ENCODE data around the gene BACH2. TPM values are rescaled to one million over a fixed set of nuclear protein-coding genes. Genes with fewer than 3 reads are reported as not detected.
"Not testable (repeated sequence)": the region's sequence is repeated elsewhere in the genome, so short reads cannot be mapped to it uniquely, and the experiment has no call there.

Gene BACH2
- total RNA-seq, 1 donor from 2014 or later, result 0.76 TPM

GRCh38 chr6:90180526-90180925 is 116.1 kb downstream of the BACH2 start:
- no peak for ATAC-seq

- no peak for ATAC-seq
Measured at GRCh38 chr6:90179190-90180169, 117.2 kb downstream of the BACH2 start.

GRCh38 chr6:90178384-90178855 is 118.2 kb downstream of the BACH2 start:
- ATAC-seq, result no peak

- no peak for ATAC-seq
Measured at GRCh38 chr6:90177544-90178383, 118.9 kb downstream of the BACH2 start.

GRCh38 chr6:90175627-90176538 is 120.8 kb downstream of the BACH2 start:
- ATAC-seq, result peak; percentile 98

- no peak for ATAC-seq
Measured at GRCh38 chr6:90173262-90173925, 123.2 kb downstream of the BACH2 start.

GRCh38 chr6:90170601-90171000 is 126.0 kb downstream of the BACH2 start:
- no peak for ATAC-seq

GRCh38 chr6:90169374-90169773 is 127.3 kb downstream of the BACH2 start:
- ATAC-seq, result no peak

GRCh38 chr6:90168693-90169131 is 127.9 kb downstream of the BACH2 start:
- ATAC-seq, result no peak

- no peak for ATAC-seq
Measured at GRCh38 chr6:90167514-90168379, 128.9 kb downstream of the BACH2 start.

GRCh38 chr6:90166155-90166924 is 130.3 kb downstream of the BACH2 start:
- ATAC-seq, result not testable (repeated sequence)

- no peak for ATAC-seq
Measured at GRCh38 chr6:90162648-90163387, 133.8 kb downstream of the BACH2 start.

- no peak for ATAC-seq
Measured at GRCh38 chr6:90160013-90160412, 136.6 kb downstream of the BACH2 start.

- ATAC-seq, result no peak
Measured at GRCh38 chr6:90159452-90159851, 137.2 kb downstream of the BACH2 start.

GRCh38 chr6:90158936-90159335 is 137.7 kb downstream of the BACH2 start:
- ATAC-seq, result no peak

GRCh38 chr6:90157441-90157840 is 139.2 kb downstream of the BACH2 start:
- no peak for ATAC-seq

GRCh38 chr6:90156861-90157260 is 139.8 kb downstream of the BACH2 start:
- ATAC-seq, result peak; percentile 83

- ATAC-seq, result no peak
Measured at GRCh38 chr6:90154755-90155470, 141.7 kb downstream of the BACH2 start.

All from esophagus mucosa (tissue), 1 donor.